Spleen (tissue), 11 donors: Measurements from ENCODE around the gene ENTPD8. TPM values are rescaled to one million over a fixed set of nuclear protein-coding genes. Genes with fewer than 3 reads are reported as not detected.

ENCODE experiments used
- DNase-seq: peaks from one replicate; pipeline ENCODE4 v3.0.0-alpha.2; 2020
- H3K27ac ChIP-seq, 8 donors: fragments of 200-600 bp; sonication (generic) in 7 of 8; 1 replicate in 4 of 8; 2 replicates in 4 of 8; pipeline versions ENCODE4 v1.5.0 to v1.8.0; 2016 to 2021; ENCODE audit warnings: inconsistent platforms in 4 of 8, mild to moderate bottlenecking in 4 of 8, moderate library complexity in 1 of 8
- H3K27me3 ChIP-seq, 7 donors: fragments of 200-600 bp; sonication (generic) in 6 of 7; replicated peaks in 1 of 7; 1 replicate in 4 of 7; 2 replicates in 3 of 7; pipeline versions ENCODE4 v1.5.0 to v1.8.0; 2016 to 2021; ENCODE audit warnings: inconsistent platforms in 3 of 7, mild to moderate bottlenecking in 1 of 7
- H3K36me3 ChIP-seq, 6 donors: fragments of 200-600 bp; sonication (generic) in 5 of 6; 1 replicate in 4 of 6; 2 replicates in 2 of 6; pipeline versions ENCODE4 v1.5.0 to v1.8.0; 2016 to 2021; ENCODE audit warnings: inconsistent platforms in 2 of 6
- H3K4me1 ChIP-seq, 6 donors: fragments of 200-600 bp; sonication (generic) in 5 of 6; 1 replicate in 3 of 6; 2 replicates in 3 of 6; pipeline versions ENCODE4 v1.5.0 to v1.8.0; 2016 to 2021; ENCODE audit warnings: inconsistent platforms in 3 of 6
- H3K4me3 ChIP-seq, 8 donors: fragments of 200-600 bp; sonication (generic) in 7 of 8; 1 replicate in 4 of 8; 2 replicates in 4 of 8; pipeline versions ENCODE4 v1.5.0 to v1.8.0; 2016 to 2021; ENCODE audit warnings: inconsistent platforms in 4 of 8, mild to moderate bottlenecking in 4 of 8, moderate library complexity in 2 of 8
- H3K9me3 ChIP-seq, 8 donors: fragments of 200-600 bp; sonication (generic) in 7 of 8; 1 replicate in 4 of 8; 2 replicates in 4 of 8; pipeline versions ENCODE4 v1.5.0 to v1.8.0; 2016 to 2021; ENCODE audit warnings: inconsistent platforms in 4 of 8
- POLR2A ChIP-seq, 3 donors: fragments of 450-650 bp; IDR thresholded peaks; one replicate each; pipeline ENCODE4 v1.5.1; 2017; ENCODE audit warnings: antibody characterized with exemption in 3 of 3, mild to moderate bottlenecking in 1 of 3
- POLR2AphosphoS5 ChIP-seq, 3 donors: sonication (generic); formaldehyde crosslinking; IDR thresholded peaks; one replicate each; pipeline ENCODE4 v1.5.1; 2017; ENCODE audit warnings: antibody characterized with exemption in 3 of 3
- WGBS, 5 donors: extraction: QIAGEN DNeasy Blood & Tissue Kit in 3 of 5; methylation state at CpG; one replicate each; pipeline versions ENCODE4 v1.1.5 to v1.1.7; 2013 to 2018; 5-methylcytosine and 5-hydroxymethylcytosine counted together
- intact Hi-C: fragments of 100-400 bp; cut with DNase I; formaldehyde crosslinking; loops from one replicate; pipeline ENCODE4 v1.15.0; 2023; ENCODE audit warnings: low total_unique reads
- polyA plus RNA-seq, 3 donors: library from polyadenylated mRNA; stranded (reverse); fragments of 200-250 nt; gene quantifications; one replicate each; pipeline ENCODE4 v1.2.1, GENCODE V29; 2013
- total RNA-seq, 7 donors: library from RNA; depleted of rRNA in 3 of 7; stranded (reverse); fragments of >200 nt in 3 of 7; fragmentation: NEBNext Ultra II Directional in 4 of 7; extraction: Animal tissue kit (Norgen Biotek cat#: 25700) in 4 of 7; gene quantifications; one replicate each; pipeline versions ENCODE4 v1.1.0 to v1.2.1, GENCODE V29; 2016 to 2021
- TF ChIP-seq, protein P1 (sequence below), 11 experiments: fragments of 200-600 bp in 7 of 11; fragments of 450-650 bp in 4 of 11; sonication (generic) in 4 of 11; IDR thresholded peaks in 8 of 11; conservative IDR thresholded peaks in 3 of 11; 1 replicate in 7 of 11; 2 replicates in 4 of 11; pipeline versions ENCODE4 v1.4.0 to v1.8.0; 2016 to 2021; ENCODE audit warnings: antibody characterized with exemption in 11 of 11, inconsistent platforms in 4 of 11, mild to moderate bottlenecking in 1 of 11
- donor health status: healthy with polysubstance abuse.
- donor health status: DM: no; HTN: no; CAD: no; lungs with moderate emphysema.
- donor health status: DM: no; HTN: no; CAD: no.
- donor health status: Bipolar disorder and iron deficiency.
- donor health status: healthy.
- donor health status: DM: no; HTN: no; CAD: no.
- donor health status: DM: yes; HTN: yes; CAD: no.

The ENTPD8 gene
- total and polyA plus RNA-seq, 10 donors, result 0.07 to 0.37 (median 0.18) TPM; not detected in 4

- Histone ChIP-seq H3K27me3 (no peaks in the 10 kb centered on the region), H3K9me3 (peaks cover 0 to 32% (median 27%) of the 10 kb centered on the region in 8 donors), H3K36me3 (peaks cover 0 to 3% (median 0%) of the 10 kb centered on the region in 6 donors), H3K4me3 (no peak overlapping the region), H3K27ac (peak overlapping the region in 5 of 8 donors; percentile 51 to 72 (median 62)), H3K4me1 (peaks cover 0 to 52% (median 20%) of the 10 kb centered on the region in 6 donors)
- TF ChIP-seq POLR2AphosphoS5 (IDR thresholded peaks at IDR 0.05) (no peak), POLR2A (IDR thresholded peaks at IDR 0.05) (no peak)
- TF ChIP-seq, protein P1, sequence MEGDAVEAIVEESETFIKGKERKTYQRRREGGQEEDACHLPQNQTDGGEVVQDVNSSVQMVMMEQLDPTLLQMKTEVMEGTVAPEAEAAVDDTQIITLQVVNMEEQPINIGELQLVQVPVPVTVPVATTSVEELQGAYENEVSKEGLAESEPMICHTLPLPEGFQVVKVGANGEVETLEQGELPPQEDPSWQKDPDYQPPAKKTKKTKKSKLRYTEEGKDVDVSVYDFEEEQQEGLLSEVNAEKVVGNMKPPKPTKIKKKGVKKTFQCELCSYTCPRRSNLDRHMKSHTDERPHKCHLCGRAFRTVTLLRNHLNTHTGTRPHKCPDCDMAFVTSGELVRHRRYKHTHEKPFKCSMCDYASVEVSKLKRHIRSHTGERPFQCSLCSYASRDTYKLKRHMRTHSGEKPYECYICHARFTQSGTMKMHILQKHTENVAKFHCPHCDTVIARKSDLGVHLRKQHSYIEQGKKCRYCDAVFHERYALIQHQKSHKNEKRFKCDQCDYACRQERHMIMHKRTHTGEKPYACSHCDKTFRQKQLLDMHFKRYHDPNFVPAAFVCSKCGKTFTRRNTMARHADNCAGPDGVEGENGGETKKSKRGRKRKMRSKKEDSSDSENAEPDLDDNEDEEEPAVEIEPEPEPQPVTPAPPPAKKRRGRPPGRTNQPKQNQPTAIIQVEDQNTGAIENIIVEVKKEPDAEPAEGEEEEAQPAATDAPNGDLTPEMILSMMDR (IDR thresholded peaks at IDR 0.05 in 8 of 11, conservative IDR thresholded peaks at IDR 0.05 in 3 of 11), result no peak
- 83 to 92% (median 89%) methylated on average over 9 to 11 of the region's 11 CpGs for WGBS, 5 donors
- DNase-seq, result no peak
- intact Hi-C loops, result no loop called here
Measured at GRCh38 chr9:137478613-137478961, 37.4 kb upstream of the ENTPD8 start.

DNA sequence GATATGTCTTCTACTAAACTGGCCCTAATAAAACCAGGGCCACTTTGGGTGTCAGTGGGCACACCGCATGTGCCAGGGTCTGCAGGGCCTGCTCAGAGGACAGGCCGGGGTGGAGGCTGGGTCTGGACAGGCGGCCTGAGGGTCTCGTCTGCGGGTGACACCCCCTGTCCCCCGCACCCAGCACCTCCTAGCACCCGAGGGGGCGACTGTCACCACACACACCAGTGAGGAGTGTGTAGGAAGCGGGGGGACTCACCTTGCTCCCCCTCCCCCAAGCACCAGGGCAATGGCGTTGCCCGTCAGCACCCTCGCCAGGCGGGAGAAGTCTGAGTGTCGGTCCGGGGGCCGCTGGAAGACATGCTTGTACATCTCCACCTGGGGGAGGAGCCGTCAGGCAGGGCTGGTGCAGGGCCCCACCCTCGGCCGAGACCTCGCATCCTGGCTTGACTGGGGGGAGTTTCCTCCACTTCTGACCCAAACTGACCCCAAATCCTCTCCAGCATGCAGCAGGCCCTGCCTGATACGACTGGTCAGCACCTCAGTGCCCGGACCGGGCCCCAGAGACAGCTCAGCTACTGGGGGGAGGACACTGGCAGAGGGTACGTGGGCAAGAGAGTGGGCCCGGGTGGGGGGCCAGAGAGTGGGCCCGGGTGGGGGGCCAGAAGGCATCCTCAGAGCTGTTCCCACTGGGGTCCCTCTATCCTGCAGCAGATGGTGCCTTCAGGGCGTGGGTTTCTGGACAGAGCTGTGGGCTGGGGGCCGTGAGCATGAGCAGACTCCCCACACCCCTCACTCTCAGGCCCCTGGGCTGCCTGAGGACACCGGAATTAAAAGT is 36.8 kb upstream of the ENTPD8 start:
- peaks cover 0 to 3% (median 0%) of the 10 kb centered on the region in 6 donors for H3K36me3 ChIP-seq
- H3K9me3 ChIP-seq, result peaks cover 0 to 33% (median 27%) of the 10 kb centered on the region in 8 donors
- intact Hi-C loops, result no loop called here
- peak; percentile 69 for DNase-seq
- 77 to 90% (median 87%) methylated on average over 19 to 29 of the region's 29 CpGs for WGBS, 5 donors
- H3K27me3 ChIP-seq, result no peaks in the 10 kb centered on the region
- H3K4me3 ChIP-seq, result no peak overlapping the region
- peak overlapping the region in 4 of 8 donors; percentile 60 to 72 (median 66) for H3K27ac ChIP-seq
- TF ChIP-seq POLR2AphosphoS5 (IDR thresholded peaks at IDR 0.05), result peak in 1 of 3 donors; percentile 34
- TF ChIP-seq, protein P1 (IDR thresholded peaks at IDR 0.05 in 8 of 11, conservative IDR thresholded peaks at IDR 0.05 in 3 of 11), result no peak
- peaks cover 0 to 52% (median 20%) of the 10 kb centered on the region in 6 donors for H3K4me1 ChIP-seq

DNA sequence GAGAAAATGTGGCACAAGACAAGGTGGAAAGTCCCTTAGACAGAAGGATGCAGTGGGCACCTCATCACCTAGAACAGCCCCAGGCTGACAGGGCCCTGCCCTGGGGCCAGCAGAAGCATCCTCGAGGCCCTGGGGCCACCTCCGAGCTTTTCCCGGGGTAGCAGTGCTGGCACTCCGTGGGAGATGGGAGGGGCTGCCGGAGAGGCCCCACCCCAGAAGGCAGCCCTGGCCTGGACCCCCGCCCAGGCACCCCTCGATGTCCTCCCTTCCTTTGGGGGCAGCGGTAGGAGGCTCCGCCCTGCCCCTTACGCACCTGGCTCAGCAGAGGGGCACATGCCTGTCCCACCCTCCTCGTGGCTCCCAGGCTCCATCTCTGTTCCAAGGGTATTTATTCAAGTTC is 35.7 kb upstream of the ENTPD8 start:
- H3K27ac ChIP-seq, result no peak overlapping the region
- H3K27me3 ChIP-seq, result no peaks in the 10 kb centered on the region
- intact Hi-C loops, result no loop called here
- H3K4me3 ChIP-seq, result no peak overlapping the region
- H3K9me3 ChIP-seq, result peaks cover 0 to 36% (median 27%) of the 10 kb centered on the region in 8 donors
- 91 to 95% (median 94%) methylated on average over 6 to 11 of the region's 11 CpGs for WGBS, 5 donors
- H3K36me3 ChIP-seq, result peaks cover 0 to 3% (median 0%) of the 10 kb centered on the region in 6 donors
- DNase-seq, result peak; percentile 44
- peaks cover 0 to 43% (median 13%) of the 10 kb centered on the region in 6 donors for H3K4me1 ChIP-seq
- no peak for TF ChIP-seq POLR2A (IDR thresholded peaks at IDR 0.05)
- no peak for TF ChIP-seq POLR2AphosphoS5 (IDR thresholded peaks at IDR 0.05)
- TF ChIP-seq, protein P1 (IDR thresholded peaks at IDR 0.05 in 8 of 11, conservative IDR thresholded peaks at IDR 0.05 in 3 of 11), result no peak

DNA sequence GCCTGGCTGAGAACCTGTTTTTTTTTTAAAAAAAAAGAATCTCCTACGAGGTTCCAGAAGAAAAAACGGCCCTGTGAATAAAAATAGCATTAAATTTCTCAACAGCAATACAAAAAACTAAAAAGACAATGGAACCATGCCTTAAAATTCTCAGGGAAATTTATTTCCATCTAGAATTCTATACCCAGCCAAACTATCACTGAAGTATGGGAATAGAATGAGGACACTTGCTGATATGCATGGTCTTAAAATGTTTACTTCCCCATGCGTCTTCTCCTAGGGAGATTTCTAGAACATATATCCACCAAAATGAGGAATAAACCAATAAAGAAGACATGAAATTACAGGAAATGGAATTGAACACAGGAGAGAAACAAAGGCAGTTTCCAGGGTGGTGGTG is 34.5 kb upstream of the ENTPD8 start:
- Histone ChIP-seq H3K4me3 (no peak overlapping the region), H3K27me3 (no peaks in the 10 kb centered on the region), H3K27ac (no peak overlapping the region), H3K36me3 (peaks cover 0 to 3% (median 0%) of the 10 kb centered on the region in 6 donors), H3K9me3 (peaks cover 0 to 36% (median 27%) of the 10 kb centered on the region in 8 donors), H3K4me1 (peaks cover 0 to 39% (median 12%) of the 10 kb centered on the region in 6 donors)
- TF ChIP-seq, protein P1 (IDR thresholded peaks at IDR 0.05 in 8 of 11, conservative IDR thresholded peaks at IDR 0.05 in 3 of 11), result no peak
- TF ChIP-seq POLR2A (IDR thresholded peaks at IDR 0.05) (no peak), POLR2AphosphoS5 (IDR thresholded peaks at IDR 0.05) (no peak)
- intact Hi-C loops, result no loop called here
- 80 to 91% (median 85%) methylated on average over 3 of the region's 3 CpGs for WGBS, 5 donors
- no peak for DNase-seq
